ENCODE measurements around the gene MRPL16. TPM values are rescaled to one million over a fixed set of nuclear protein-coding genes. Genes with fewer than 3 reads are reported as not detected.
A peak's percentile ranks its signal among the peaks of the same experiment; 100 is the strongest.

Gene MRPL16
- polyA plus RNA-seq, 3 donors: 34.1 to 75.0 (median 71.9) TPM

GRCh38 chr11:59804061-59804460, 6.5 kb downstream of the MRPL16 start:
- Mint-ChIP-seq H3K27ac (no peak overlapping the region), H3K9me3 (peaks cover 0 to 2% (median 0%) of the 10 kb centered on the region in 7 donors)

GRCh38 chr11:59802639-59803176, 7.9 kb downstream of the MRPL16 start:
- no peak overlapping the region for H3K27ac Mint-ChIP-seq
- peaks cover 0 to 1% (median 0%) of the 10 kb centered on the region in 3 donors for H3K27me3 Mint-ChIP-seq (ENCODE audit: low read depth in 3 of 3)
- Histone ChIP-seq H4K20me1 (ENCODE audit: insufficient read depth, low read length) (peaks cover 8% of the 10 kb centered on the region), H3K9ac (ENCODE audit: insufficient read depth, low read length, poor library complexity, severe bottlenecking) (no peak overlapping the region), H3K79me2 (ENCODE audit: insufficient read depth, low read length) (no peaks in the 10 kb centered on the region), H3K4me2 (replicated peaks; ENCODE audit: extremely low read depth, low read length, poor library complexity, severe bottlenecking) (no peak overlapping the region), H3K4me1 (ENCODE audit: control insufficient read depth in 1 of 2, insufficient read depth in 2 of 2, low read length in 2 of 2) (no peaks in the 10 kb centered on the region), H3K4me3 (replicated peaks in 1 of 3; ENCODE audit: low read depth in 2 of 3, low read length in 3 of 3) (no peak overlapping the region), H3K27me3 (ENCODE audit: control insufficient read depth in 2 of 2, insufficient read depth in 2 of 2, low read length in 2 of 2) (no peaks in the 10 kb centered on the region), H2AFZ (ENCODE audit: insufficient read depth, low read depth, low read length, poor library complexity, severe bottlenecking) (no peak overlapping the region), H3K36me3 (replicated peaks in 1 of 2; ENCODE audit: control insufficient read depth in 1 of 2, insufficient read depth in 2 of 2, low read length in 2 of 2) (peaks cover 73 to 93% of the 10 kb centered on the region in 2 donors), H3K27ac (ENCODE audit: low read depth in 1 of 2, low read length in 2 of 2) (no peak overlapping the region), H3K9me3 (replicated peaks in 1 of 2; ENCODE audit: control insufficient read depth in 1 of 2, insufficient read depth in 1 of 2, low read length in 2 of 2) (no peaks in the 10 kb centered on the region)
- intact Hi-C loops (cut with micrococcal nuclease): loop anchor here (2.0 kb wide), 1 partner anchor 48 kb away; the partner anchor contains the start of gene STX3 (in 2 of the 2)
- H3K9me3 Mint-ChIP-seq: peaks cover 0 to 2% (median 0%) of the 10 kb centered on the region in 7 donors
- H3K4me3 Mint-ChIP-seq: no peak overlapping the region
- peaks cover 69 to 87% of the 10 kb centered on the region in 2 donors for H3K36me3 Mint-ChIP-seq
- TF ChIP-seq CTCF (IDR thresholded peaks at IDR 0.05): peak; percentile 80
- 0% methylated on average over 2 of the region's 4 CpGs for WGBS (ENCODE audit: insufficient coverage)
- H3K4me1 Mint-ChIP-seq: no peaks in the 10 kb centered on the region
- peak; percentile 47 to 71 (median 60) for DNase-seq

More at GRCh38 chr11:59804061-59804460, 6.5 kb downstream of the MRPL16 start:
- no peaks in the 10 kb centered on the region for H3K27me3 ChIP-seq (ENCODE audit: control insufficient read depth in 2 of 2, insufficient read depth in 2 of 2, low read length in 2 of 2)
- peaks cover 71 to 90% of the 10 kb centered on the region in 2 donors for H3K36me3 ChIP-seq (replicated peaks in 1 of 2; ENCODE audit: control insufficient read depth in 1 of 2, insufficient read depth in 2 of 2, low read length in 2 of 2)
- H3K4me3 ChIP-seq (replicated peaks in 1 of 3; ENCODE audit: low read depth in 2 of 3, low read length in 3 of 3): no peak overlapping the region
- peaks cover 0 to 1% (median 0%) of the 10 kb centered on the region in 3 donors for H3K27me3 Mint-ChIP-seq (ENCODE audit: low read depth in 3 of 3)
- H2AFZ ChIP-seq (ENCODE audit: insufficient read depth, low read depth, low read length, poor library complexity, severe bottlenecking): no peak overlapping the region
- no peak overlapping the region for H3K27ac ChIP-seq (ENCODE audit: low read depth in 1 of 2, low read length in 2 of 2)
- no peak for TF ChIP-seq CTCF (IDR thresholded peaks at IDR 0.05)
- peaks cover 7% of the 10 kb centered on the region for H3K79me2 ChIP-seq (ENCODE audit: insufficient read depth, low read length)
- no peaks in the 10 kb centered on the region for H3K4me1 ChIP-seq (ENCODE audit: control insufficient read depth in 1 of 2, insufficient read depth in 2 of 2, low read length in 2 of 2)
- H3K9me3 ChIP-seq (replicated peaks in 1 of 2; ENCODE audit: control insufficient read depth in 1 of 2, insufficient read depth in 1 of 2, low read length in 2 of 2): no peaks in the 10 kb centered on the region
- no peaks in the 10 kb centered on the region for H3K4me1 Mint-ChIP-seq
- intact Hi-C loops (cut with micrococcal nuclease): no loop called here
- H3K36me3 Mint-ChIP-seq: peaks cover 70 to 80% of the 10 kb centered on the region in 2 donors
- no peak for DNase-seq
- 100% methylated on average over 1 of the region's 2 CpGs for WGBS (ENCODE audit: insufficient coverage)
- H4K20me1 ChIP-seq (ENCODE audit: insufficient read depth, low read length): peaks cover 8% of the 10 kb centered on the region
- H3K4me3 Mint-ChIP-seq: no peak overlapping the region
- no peak overlapping the region for H3K9ac ChIP-seq (ENCODE audit: insufficient read depth, low read length, poor library complexity, severe bottlenecking)
- H3K4me2 ChIP-seq (replicated peaks; ENCODE audit: extremely low read depth, low read length, poor library complexity, severe bottlenecking): no peak overlapping the region

Measured in CD14-positive monocyte (primary cell).